ENCODE measurements around the gene SSH2.

Gene SSH2

DNA sequence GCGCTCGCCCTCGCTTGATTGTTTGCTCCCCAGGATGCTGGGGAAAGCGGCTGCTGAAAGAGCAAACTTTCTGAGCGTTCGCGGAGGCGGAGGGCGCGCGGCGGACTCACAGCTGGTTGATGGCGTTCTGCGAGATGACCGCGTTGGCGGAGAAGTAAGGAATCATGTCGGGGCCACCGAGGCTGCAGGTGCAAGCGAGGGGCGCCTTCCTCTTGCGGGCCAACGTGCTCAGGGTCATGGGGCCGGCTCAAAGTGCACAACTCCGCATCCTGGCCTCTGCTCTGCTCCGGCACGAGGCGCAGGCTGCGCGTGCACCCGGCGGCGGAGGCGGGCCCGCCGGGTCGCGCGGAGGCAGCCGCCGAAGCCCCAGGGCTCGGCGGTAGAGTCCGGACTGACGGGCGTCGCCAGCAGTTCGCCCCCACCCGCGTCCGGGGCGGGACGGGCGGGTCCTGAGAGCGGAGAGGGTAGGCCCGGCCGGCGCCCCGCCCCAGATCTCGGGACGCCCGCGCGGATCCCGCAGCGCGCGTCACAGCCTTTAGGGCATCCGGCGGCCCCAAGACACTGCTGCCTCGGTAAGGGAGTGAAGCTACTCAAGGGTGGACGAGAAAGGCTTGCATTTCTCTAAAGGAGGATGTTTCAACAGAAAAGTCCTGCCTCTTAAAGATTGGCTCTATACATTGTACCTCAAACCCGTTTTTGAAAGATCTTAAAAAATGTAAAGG, 168.8 kb downstream of the SSH2 start (continued):
- TF ChIP-seq, protein P1, sequence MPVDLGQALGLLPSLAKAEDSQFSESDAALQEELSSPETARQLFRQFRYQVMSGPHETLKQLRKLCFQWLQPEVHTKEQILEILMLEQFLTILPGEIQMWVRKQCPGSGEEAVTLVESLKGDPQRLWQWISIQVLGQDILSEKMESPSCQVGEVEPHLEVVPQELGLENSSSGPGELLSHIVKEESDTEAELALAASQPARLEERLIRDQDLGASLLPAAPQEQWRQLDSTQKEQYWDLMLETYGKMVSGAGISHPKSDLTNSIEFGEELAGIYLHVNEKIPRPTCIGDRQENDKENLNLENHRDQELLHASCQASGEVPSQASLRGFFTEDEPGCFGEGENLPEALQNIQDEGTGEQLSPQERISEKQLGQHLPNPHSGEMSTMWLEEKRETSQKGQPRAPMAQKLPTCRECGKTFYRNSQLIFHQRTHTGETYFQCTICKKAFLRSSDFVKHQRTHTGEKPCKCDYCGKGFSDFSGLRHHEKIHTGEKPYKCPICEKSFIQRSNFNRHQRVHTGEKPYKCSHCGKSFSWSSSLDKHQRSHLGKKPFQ (tag by site-specific recombination; IDR thresholded peaks at IDR 0.05) = no peak
- TF ChIP-seq ZNF792 (tag by site-specific recombination; IDR thresholded peaks at IDR 0.05) = no peak
- TF ChIP-seq ZNF600 (tag by site-specific recombination; IDR thresholded peaks at IDR 0.05) = peak; percentile 79
- no peak for TF ChIP-seq ZEB2 (tag by site-specific recombination; IDR thresholded peaks at IDR 0.05)
- peak; percentile 31; the same call in 1 of the 2 replicates for TF ChIP-seq SP7 (tag by site-specific recombination; IDR thresholded peaks at IDR 0.05)
- TF ChIP-seq OVOL3 (tag by site-specific recombination; IDR thresholded peaks at IDR 0.05) = no peak
- TF ChIP-seq, protein P2, sequence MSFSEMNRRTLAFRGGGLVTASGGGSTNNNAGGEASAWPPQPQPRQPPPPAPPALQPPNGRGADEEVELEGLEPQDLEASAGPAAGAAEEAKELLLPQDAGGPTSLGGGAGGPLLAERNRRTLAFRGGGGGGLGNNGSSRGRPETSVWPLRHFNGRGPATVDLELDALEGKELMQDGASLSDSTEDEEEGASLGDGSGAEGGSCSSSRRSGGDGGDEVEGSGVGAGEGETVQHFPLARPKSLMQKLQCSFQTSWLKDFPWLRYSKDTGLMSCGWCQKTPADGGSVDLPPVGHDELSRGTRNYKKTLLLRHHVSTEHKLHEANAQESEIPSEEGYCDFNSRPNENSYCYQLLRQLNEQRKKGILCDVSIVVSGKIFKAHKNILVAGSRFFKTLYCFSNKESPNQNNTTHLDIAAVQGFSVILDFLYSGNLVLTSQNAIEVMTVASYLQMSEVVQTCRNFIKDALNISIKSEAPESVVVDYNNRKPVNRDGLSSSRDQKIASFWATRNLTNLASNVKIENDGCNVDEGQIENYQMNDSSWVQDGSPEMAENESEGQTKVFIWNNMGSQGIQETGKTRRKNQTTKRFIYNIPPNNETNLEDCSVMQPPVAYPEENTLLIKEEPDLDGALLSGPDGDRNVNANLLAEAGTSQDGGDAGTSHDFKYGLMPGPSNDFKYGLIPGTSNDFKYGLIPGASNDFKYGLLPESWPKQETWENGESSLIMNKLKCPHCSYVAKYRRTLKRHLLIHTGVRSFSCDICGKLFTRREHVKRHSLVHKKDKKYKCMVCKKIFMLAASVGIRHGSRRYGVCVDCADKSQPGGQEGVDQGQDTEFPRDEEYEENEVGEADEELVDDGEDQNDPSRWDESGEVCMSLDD (tag by site-specific recombination; IDR thresholded peaks at IDR 0.05) = peak; percentile 27; the same call in 1 of the 2 replicates
- TF ChIP-seq, protein P3, sequence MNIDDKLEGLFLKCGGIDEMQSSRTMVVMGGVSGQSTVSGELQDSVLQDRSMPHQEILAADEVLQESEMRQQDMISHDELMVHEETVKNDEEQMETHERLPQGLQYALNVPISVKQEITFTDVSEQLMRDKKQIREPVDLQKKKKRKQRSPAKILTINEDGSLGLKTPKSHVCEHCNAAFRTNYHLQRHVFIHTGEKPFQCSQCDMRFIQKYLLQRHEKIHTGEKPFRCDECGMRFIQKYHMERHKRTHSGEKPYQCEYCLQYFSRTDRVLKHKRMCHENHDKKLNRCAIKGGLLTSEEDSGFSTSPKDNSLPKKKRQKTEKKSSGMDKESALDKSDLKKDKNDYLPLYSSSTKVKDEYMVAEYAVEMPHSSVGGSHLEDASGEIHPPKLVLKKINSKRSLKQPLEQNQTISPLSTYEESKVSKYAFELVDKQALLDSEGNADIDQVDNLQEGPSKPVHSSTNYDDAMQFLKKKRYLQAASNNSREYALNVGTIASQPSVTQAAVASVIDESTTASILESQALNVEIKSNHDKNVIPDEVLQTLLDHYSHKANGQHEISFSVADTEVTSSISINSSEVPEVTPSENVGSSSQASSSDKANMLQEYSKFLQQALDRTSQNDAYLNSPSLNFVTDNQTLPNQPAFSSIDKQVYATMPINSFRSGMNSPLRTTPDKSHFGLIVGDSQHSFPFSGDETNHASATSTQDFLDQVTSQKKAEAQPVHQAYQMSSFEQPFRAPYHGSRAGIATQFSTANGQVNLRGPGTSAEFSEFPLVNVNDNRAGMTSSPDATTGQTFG (tag by site-specific recombination; IDR thresholded peaks at IDR 0.05; ENCODE audit: borderline replicate concordance) = no peak
- no peak for TF ChIP-seq TCF7L2 (IDR thresholded peaks at IDR 0.05; ENCODE audit: borderline replicate concordance, low read depth, low read length)
- no peak for TF ChIP-seq SALL2 (tag by site-specific recombination; IDR thresholded peaks at IDR 0.05; ENCODE audit: borderline replicate concordance)
- TF ChIP-seq KLF10 (tag by site-specific recombination; IDR thresholded peaks at IDR 0.05) = peak; percentile 54; the same call in 1 of the 2 replicates
- TF ChIP-seq, protein P4, sequence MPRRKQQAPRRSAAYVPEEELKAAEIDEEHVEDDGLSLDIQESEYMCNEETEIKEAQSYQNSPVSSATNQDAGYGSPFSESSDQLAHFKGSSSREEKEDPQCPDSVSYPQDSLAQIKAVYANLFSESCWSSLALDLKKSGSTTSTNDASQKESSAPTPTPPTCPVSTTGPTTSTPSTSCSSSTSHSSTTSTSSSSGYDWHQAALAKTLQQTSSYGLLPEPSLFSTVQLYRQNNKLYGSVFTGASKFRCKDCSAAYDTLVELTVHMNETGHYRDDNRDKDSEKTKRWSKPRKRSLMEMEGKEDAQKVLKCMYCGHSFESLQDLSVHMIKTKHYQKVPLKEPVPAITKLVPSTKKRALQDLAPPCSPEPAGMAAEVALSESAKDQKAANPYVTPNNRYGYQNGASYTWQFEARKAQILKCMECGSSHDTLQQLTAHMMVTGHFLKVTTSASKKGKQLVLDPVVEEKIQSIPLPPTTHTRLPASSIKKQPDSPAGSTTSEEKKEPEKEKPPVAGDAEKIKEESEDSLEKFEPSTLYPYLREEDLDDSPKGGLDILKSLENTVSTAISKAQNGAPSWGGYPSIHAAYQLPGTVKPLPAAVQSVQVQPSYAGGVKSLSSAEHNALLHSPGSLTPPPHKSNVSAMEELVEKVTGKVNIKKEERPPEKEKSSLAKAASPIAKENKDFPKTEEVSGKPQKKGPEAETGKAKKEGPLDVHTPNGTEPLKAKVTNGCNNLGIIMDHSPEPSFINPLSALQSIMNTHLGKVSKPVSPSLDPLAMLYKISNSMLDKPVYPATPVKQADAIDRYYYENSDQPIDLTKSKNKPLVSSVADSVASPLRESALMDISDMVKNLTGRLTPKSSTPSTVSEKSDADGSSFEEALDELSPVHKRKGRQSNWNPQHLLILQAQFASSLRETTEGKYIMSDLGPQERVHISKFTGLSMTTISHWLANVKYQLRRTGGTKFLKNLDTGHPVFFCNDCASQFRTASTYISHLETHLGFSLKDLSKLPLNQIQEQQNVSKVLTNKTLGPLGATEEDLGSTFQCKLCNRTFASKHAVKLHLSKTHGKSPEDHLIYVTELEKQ (tag by site-specific recombination; IDR thresholded peaks at IDR 0.05; ENCODE audit: borderline replicate concordance) = no peak
- TF ChIP-seq MYNN (tag by site-specific recombination; IDR thresholded peaks at IDR 0.05; ENCODE audit: borderline replicate concordance) = peak; percentile 75
- TF ChIP-seq ZNF560 (tag by site-specific recombination; IDR thresholded peaks at IDR 0.05; ENCODE audit: borderline replicate concordance) = no peak
- TF ChIP-seq, protein P5, sequence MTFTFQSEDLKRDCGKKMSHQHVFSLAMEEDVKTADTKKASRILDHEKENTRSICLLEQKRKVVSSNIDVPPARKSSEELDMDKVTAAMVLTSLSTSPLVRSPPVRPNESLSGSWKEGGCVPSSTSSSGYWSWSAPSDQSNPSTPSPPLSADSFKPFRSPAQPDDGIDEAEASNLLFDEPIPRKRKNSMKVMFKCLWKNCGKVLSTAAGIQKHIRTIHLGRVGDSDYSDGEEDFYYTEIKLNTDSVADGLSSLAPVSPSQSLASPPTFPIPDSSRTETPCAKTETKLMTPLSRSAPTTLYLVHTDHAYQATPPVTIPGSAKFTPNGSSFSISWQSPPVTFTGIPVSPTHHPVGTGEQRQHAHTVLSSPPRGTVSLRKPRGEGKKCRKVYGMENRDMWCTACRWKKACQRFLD (tag by site-specific recombination; IDR thresholded peaks at IDR 0.05) = no peak
- no peak for TF ChIP-seq ZNF776 (tag by site-specific recombination; IDR thresholded peaks at IDR 0.05; ENCODE audit: borderline replicate concordance)
- TF ChIP-seq ZNF2 (tag by site-specific recombination; IDR thresholded peaks at IDR 0.05) = no peak
- TF ChIP-seq ZBTB7A (tag by site-specific recombination; IDR thresholded peaks at IDR 0.05; ENCODE audit: low read depth) = no peak
- TF ChIP-seq YY1 (tag by site-specific recombination; IDR thresholded peaks at IDR 0.05) = peak; percentile 60; the same call in 1 of the 2 replicates
- peak; percentile 49; the same call in 1 of the 2 replicates for TF ChIP-seq ZBTB20 (tag by site-specific recombination; IDR thresholded peaks at IDR 0.05)
- TF ChIP-seq ZNF132 (tag by site-specific recombination; IDR thresholded peaks at IDR 0.05; ENCODE audit: borderline replicate concordance) = no peak
- TF ChIP-seq ZNF830 (tag by site-specific recombination; IDR thresholded peaks at IDR 0.05; ENCODE audit: low read depth) = no peak
- TF ChIP-seq ZNF10 (tag by site-specific recombination; IDR thresholded peaks at IDR 0.05) = no peak
- TF ChIP-seq ZNF335 (tag by site-specific recombination; conservative IDR thresholded peaks at IDR 0.05) = peak; percentile 77
- peak; percentile 32; the same call in 1 of the 2 replicates for TF ChIP-seq ZBTB48 (tag by site-specific recombination; IDR thresholded peaks at IDR 0.05)
- TF ChIP-seq EGR2 (tag by site-specific recombination; IDR thresholded peaks at IDR 0.05; ENCODE audit: low read depth) = peak; percentile 87
- no peak for TF ChIP-seq ZNF404 (tag by site-specific recombination; IDR thresholded peaks at IDR 0.05)
- TF ChIP-seq ZNF146 (tag by site-specific recombination; IDR thresholded peaks at IDR 0.05) = no peak
- TF ChIP-seq ZFP69B (tag by site-specific recombination; IDR thresholded peaks at IDR 0.05) = peak; percentile 60; the same call in 1 of the 2 replicates

Data from HEK293 (cell line).